T-helper 2 cell treated with Interferon-gamma antibody and Interleukin-4, amounts not matched to agents 5 μg/mL and 100 μg/mL, for 36 hours (primary cell): ENCODE measurements around the gene PAK4.
"Not testable (repeated sequence)": the region's sequence is repeated elsewhere in the genome, so short reads cannot be mapped to it uniquely, and the experiment has no call there.

Experiments used
- DNase-seq: peaks from one replicate; pipeline ENCODE4 v3.0.0; 2021; ENCODE audit warnings: low spot score
- H3K27ac Mint-ChIP-seq: one replicate; pipeline ENCODE4 v1.8.0; 2021; ENCODE audit warnings: mild to moderate bottlenecking, mixed read lengths
- H3K27me3 Mint-ChIP-seq: one replicate; pipeline ENCODE4 v1.8.0; 2021; ENCODE audit warnings: low read depth, mixed read lengths
- H3K36me3 Mint-ChIP-seq: one replicate; pipeline ENCODE4 v1.8.0; 2021; ENCODE audit warnings: low read depth, mixed read lengths
- H3K4me1 Mint-ChIP-seq: one replicate; pipeline ENCODE4 v1.8.0; 2021; ENCODE audit warnings: low read depth, mixed read lengths
- H3K4me3 Mint-ChIP-seq: one replicate; pipeline ENCODE4 v1.8.0; 2022; ENCODE audit warnings: mild to moderate bottlenecking, moderate library complexity, mixed read lengths
- H3K9me3 Mint-ChIP-seq: one replicate; pipeline ENCODE4 v1.8.0; 2021; ENCODE audit warnings: mixed read lengths

Gene PAK4

DNA sequence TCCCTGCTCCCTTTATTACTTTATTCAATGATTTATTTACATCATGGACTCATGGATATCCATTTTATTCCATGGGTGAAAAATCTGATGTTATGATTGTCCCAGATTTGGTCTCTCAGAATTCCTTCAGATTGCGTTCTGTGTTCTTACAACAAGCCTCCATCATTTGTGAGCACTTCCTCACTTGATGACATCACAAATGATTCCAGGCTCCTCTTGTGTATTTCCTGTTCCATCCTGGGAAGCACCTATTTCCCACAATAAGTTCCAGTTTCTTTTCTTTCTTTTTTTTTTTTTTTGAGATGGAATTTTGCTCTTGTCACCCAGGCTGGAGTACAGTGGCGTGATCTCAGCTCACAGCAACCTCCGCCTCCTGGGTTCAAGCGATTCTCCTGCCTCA lies 34.7 kb upstream of the PAK4 start:
- H3K4me1 Mint-ChIP-seq: no peaks in the 10 kb centered on the region
- H3K9me3 Mint-ChIP-seq: no peaks in the 10 kb centered on the region
- H3K36me3 Mint-ChIP-seq: no peaks in the 10 kb centered on the region
- no peak for DNase-seq
- peaks cover 8% of the 10 kb centered on the region for H3K27me3 Mint-ChIP-seq
- H3K4me3 Mint-ChIP-seq: no peak overlapping the region
- H3K27ac Mint-ChIP-seq: no peak overlapping the region

DNA sequence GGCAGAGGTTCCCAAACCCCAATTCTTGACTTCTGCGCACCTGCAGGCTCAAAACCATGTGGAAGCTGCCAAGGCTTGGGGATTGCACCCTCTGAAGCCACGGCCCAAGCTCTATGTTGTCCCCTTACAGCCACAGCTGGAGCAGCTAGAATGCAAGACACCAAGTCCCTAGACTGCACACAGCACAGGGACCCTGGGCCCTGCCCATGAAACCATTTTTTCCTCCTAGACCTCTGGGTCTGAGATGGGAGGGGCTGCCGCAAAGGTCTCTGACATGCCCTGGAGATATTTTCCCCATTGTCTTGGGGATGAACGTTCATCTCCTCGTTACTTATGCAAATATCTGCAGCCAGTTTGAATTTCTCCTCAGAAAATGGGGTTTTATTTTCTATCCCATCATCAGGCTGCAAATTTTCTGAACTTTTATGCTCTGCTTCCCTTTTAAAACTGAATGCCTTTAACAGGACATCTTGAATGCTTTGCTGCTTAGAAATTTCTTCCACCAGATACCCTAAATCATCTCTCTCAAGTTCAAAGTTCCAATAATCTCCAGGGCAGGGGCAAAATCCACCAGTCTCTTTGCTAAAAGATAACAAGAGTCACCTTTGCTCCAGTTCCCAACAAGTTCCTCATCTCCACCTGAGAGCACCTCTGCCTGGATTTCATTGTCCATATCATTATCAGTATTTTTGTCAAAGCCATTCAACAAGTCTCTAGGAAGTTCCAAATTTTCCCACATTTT lies 29.6 kb upstream of the PAK4 start:
- H3K4me3 Mint-ChIP-seq, DNase-seq, H3K36me3 Mint-ChIP-seq, H3K4me1 Mint-ChIP-seq, H3K9me3 Mint-ChIP-seq, H3K27ac Mint-ChIP-seq: not testable (repeated sequence)
- peaks cover 26% of the 10 kb centered on the region for H3K27me3 Mint-ChIP-seq

GRCh38 chr19:39097299-39097698 lies 28.3 kb upstream of the PAK4 start:
- Mint-ChIP-seq H3K27me3 (peaks cover 26% of the 10 kb centered on the region), H3K36me3 (no peaks in the 10 kb centered on the region), H3K27ac (no peak overlapping the region), H3K4me3 (no peak overlapping the region), H3K9me3 (no peaks in the 10 kb centered on the region), H3K4me1 (no peaks in the 10 kb centered on the region)
- DNase-seq: no peak

- peaks cover 26% of the 10 kb centered on the region for H3K27me3 Mint-ChIP-seq
Observed at GRCh38 chr19:39097721-39098120, 27.9 kb upstream of the PAK4 start.

GRCh38 chr19:39098365-39099269 lies 27.0 kb upstream of the PAK4 start:
- Mint-ChIP-seq H3K27ac (no peak overlapping the region), H3K4me3 (no peak overlapping the region), H3K9me3 (no peaks in the 10 kb centered on the region), H3K36me3 (no peaks in the 10 kb centered on the region), H3K4me1 (no peaks in the 10 kb centered on the region), H3K27me3 (peaks cover 23% of the 10 kb centered on the region)
- DNase-seq: no peak

More at GRCh38 chr19:39097721-39098120, 27.9 kb upstream of the PAK4 start:
- no peak for DNase-seq
- Mint-ChIP-seq H3K36me3 (no peaks in the 10 kb centered on the region), H3K9me3 (no peaks in the 10 kb centered on the region), H3K27ac (no peak overlapping the region), H3K4me3 (no peak overlapping the region), H3K4me1 (no peaks in the 10 kb centered on the region)

DNA sequence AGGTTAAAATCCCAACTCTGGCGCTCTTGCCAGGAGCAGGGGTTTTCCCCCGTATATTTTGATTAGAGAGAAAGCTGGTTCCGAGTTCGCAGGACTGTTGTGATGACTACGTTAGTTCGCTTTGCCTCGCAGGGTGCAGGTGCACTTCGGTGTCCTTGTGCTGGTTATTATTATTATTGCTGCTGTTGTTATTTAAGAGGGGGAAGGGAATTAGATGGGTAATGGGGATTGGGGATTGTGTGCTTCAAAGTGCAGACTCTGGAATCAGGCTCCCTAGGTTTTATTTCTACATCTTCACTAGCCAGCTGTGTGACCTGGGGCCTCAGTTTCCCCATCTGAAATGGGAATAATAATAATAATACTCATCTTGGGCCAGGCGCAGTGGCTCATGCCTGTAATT lies 26.2 kb upstream of the PAK4 start:
- DNase-seq: no peak
- Mint-ChIP-seq H3K27ac (no peak overlapping the region), H3K4me3 (no peak overlapping the region), H3K36me3 (no peaks in the 10 kb centered on the region), H3K27me3 (peaks cover 21% of the 10 kb centered on the region), H3K4me1 (no peaks in the 10 kb centered on the region), H3K9me3 (no peaks in the 10 kb centered on the region)

- Mint-ChIP-seq H3K36me3 (no peaks in the 10 kb centered on the region), H3K9me3 (no peaks in the 10 kb centered on the region), H3K4me3 (no peak overlapping the region), H3K4me1 (no peaks in the 10 kb centered on the region), H3K27ac (no peak overlapping the region), H3K27me3 (peaks cover 21% of the 10 kb centered on the region)
- DNase-seq: no peak
Observed at GRCh38 chr19:39100500-39101166, 25.0 kb upstream of the PAK4 start.

- no peak for DNase-seq
- Mint-ChIP-seq H3K27me3 (peaks cover 12% of the 10 kb centered on the region), H3K4me1 (no peaks in the 10 kb centered on the region), H3K36me3 (no peaks in the 10 kb centered on the region), H3K27ac (no peak overlapping the region), H3K4me3 (no peak overlapping the region), H3K9me3 (no peaks in the 10 kb centered on the region)
Observed at GRCh38 chr19:39103151-39103550, 22.4 kb upstream of the PAK4 start.

DNA sequence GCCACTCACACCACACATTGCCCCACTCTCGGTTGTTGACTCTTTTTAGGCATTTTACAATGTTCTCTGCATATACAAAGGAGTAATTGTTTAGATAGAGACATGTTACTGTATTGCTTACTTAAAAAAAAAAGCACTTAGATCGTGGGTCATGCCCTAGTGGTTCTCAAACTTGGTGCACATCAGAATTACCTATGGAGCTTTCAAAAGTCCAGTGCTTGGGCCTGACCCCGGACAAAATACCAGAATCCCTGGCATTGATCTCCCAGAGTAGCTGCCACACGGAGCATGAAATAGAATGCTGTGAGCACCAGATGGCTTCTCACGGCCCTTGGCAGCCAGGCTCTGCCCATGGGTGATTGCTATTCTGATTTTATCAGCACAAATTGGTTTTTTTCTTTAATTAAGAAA lies 21.4 kb upstream of the PAK4 start:
- Mint-ChIP-seq H3K4me1 (no peaks in the 10 kb centered on the region), H3K36me3 (no peaks in the 10 kb centered on the region), H3K9me3 (no peaks in the 10 kb centered on the region), H3K27ac (no peak overlapping the region), H3K27me3 (peaks cover 8% of the 10 kb centered on the region), H3K4me3 (no peak overlapping the region)
- no peak for DNase-seq

GRCh38 chr19:39106194-39106593 lies 19.4 kb upstream of the PAK4 start:
- Mint-ChIP-seq H3K27ac (no peak overlapping the region), H3K4me1 (no peaks in the 10 kb centered on the region), H3K27me3 (no peaks in the 10 kb centered on the region), H3K36me3 (no peaks in the 10 kb centered on the region), H3K4me3 (no peak overlapping the region), H3K9me3 (no peaks in the 10 kb centered on the region)
- no peak for DNase-seq

DNA sequence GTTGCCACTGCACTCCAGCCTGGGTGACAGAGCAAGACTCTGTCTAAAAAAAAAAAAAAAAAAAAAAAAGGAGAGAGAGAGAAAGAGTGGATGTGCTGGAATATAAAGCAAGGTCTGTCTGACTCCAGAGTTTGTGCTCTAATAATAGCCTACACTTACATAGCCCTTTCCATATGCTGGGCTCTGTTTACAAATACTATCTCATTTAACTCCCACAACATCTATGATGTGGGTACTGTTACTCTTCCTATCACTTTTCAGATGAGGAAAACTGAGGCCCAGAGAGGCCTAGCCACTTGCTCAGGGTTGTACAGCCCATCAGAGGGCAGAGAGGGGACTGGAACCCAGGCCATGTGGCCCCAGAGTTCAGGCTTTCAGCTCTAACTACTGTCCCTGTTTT lies 15.9 kb upstream of the PAK4 start:
- Mint-ChIP-seq H3K9me3 (no peaks in the 10 kb centered on the region), H3K4me3 (no peak overlapping the region), H3K36me3 (no peaks in the 10 kb centered on the region), H3K27me3 (no peaks in the 10 kb centered on the region), H3K27ac (no peak overlapping the region), H3K4me1 (no peaks in the 10 kb centered on the region)
- no peak for DNase-seq

DNA sequence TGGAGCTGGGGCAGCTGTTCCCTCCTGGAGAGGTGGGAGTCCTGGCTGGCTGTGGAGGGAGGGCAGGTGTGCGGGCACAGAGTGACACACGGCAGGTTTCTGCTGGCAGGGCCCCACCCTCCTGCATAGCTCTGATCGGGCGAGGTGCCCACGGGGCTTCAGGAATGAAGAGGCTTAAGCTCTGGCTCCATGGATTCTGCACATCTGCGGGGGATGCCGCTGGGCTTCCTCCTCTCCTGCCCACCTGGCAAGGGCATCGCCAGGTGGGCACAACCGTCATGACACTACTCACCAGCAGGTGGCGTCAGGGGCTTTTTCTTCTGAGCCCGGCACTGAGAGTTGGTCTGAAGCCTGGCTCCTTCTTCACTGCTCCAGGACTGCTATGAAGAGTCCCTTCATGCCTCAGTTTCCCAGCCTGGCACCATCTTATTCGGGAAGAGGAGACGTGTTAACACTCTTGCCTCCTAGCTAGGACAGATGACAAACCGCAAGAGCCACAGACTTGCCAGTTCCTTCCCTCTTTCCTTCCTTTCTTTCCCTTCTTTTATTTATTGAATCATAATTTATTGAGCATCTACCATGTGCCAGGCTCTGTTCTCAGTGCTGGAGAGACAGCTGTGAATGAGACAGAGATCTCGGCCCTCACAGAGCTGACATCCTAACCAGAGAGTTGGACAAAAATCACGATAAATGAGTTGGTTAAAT lies 15.2 kb upstream of the PAK4 start:
- Mint-ChIP-seq H3K9me3 (no peaks in the 10 kb centered on the region), H3K4me3 (no peak overlapping the region), H3K27me3 (no peaks in the 10 kb centered on the region), H3K27ac (no peak overlapping the region), H3K36me3 (no peaks in the 10 kb centered on the region), H3K4me1 (no peaks in the 10 kb centered on the region)
- peak; percentile 40 for DNase-seq

GRCh38 chr19:39111593-39112199 lies 13.9 kb upstream of the PAK4 start:
- no peak overlapping the region for H3K4me3 Mint-ChIP-seq
- no peaks in the 10 kb centered on the region for H3K4me1 Mint-ChIP-seq
- no peaks in the 10 kb centered on the region for H3K9me3 Mint-ChIP-seq
- no peaks in the 10 kb centered on the region for H3K36me3 Mint-ChIP-seq
- DNase-seq: no peak
- H3K27me3 Mint-ChIP-seq: no peaks in the 10 kb centered on the region
- no peak overlapping the region for H3K27ac Mint-ChIP-seq
